ENCODE data around the gene VSIG10L2.
"Not testable (repeated sequence)": the region's sequence is repeated elsewhere in the genome, so short reads cannot be mapped to it uniquely, and the experiment has no call there.

VSIG10L2 gene

DNA sequence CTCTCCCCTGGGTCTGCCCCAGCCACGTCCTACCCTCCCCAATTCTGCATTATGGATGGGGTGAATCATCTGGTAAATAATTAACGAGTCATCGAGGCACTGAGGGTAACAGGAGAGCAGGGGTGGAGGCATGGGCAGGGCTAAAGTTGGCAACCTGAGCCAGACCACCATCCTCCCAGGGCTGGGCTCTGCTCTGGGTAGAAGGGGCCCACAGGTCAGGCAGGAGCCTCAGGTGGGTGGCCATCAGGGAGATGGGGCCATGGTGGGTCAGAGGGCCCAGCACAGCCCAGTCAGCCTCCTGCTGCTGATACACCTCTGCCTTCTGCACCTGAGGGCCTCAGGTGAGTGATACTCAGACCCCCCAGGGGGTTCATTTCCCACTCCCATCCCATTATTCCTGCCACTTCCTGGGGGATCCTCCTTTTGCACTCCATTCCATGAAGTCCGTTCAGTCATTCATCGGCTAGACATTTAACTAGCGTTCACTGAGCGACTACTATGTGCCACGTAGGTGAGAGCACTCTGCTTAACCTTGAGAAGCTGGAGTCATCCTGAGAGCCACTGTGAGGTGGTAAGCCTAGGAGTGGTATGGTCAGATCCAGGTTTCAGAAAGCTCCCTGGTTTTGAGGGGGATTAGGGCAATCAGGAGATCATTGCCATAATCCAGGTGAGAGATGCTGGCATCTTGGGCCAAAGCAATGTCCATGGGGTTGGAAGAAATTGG is at the start of gene VSIG10L2:
Gene VSIG10L2, plus strand, starts transcription at position 248 of the 724 bp plus-strand sequence. Its CDS starts 12 bp downstream, at position 260.
- DNase-seq (ENCODE audit: extremely low spot score, insufficient read length, low read depth) (no peak), FAIRE-seq (no peak)

DNA sequence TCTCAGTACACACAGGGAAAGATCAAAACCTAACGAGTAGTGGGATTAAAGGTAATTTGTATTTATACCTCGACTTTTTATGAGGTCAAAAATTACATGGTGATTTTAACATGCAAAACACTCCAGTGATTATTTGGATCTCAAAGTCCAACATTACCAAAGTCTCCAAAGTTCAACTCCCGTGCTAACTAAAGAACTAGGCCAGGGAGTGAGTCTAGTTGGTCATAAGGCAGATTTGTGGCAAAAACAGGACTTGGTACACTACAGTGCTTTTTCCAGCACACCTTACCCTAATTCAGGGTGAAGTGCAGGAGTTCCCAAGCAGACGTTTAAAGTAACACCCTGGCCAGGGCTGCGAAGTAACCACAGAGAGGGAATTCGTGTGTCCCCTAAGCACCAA is 44.0 kb upstream of the VSIG10L2 start:
- FAIRE-seq (no peak), DNase-seq (ENCODE audit: extremely low spot score, insufficient read length, low read depth) (no peak)

DNA sequence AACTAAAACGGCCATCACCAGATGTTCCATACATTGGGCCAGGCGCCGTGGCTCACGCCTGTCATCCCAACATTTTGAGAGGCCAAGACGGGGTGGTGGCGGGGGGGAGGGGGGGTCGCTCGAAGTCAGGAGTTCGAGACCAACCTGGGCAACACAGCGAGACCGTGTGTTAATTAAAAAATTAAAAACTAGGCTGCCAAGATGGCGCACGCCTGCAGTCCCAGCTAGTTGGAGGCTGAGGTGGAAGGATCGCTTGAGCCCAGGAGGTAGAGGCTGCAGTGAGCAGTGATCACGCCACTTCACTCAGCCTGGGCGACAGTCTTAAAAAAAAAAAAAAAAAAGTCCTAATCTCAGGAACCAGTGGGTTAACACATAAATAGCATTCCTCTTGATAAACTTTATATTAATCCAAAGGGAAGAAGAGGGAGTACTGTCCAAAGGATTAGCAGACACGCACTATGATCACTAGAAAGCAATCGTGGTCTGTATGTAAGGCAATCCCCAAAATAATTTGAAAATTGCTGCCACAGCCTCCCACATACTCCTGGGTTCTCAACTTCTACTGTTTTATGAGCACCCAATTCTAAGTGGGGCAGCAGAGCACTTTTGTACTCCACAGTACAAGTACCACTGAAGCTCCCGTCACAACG is 43.4 kb upstream of the VSIG10L2 start:
- FAIRE-seq (no peak), DNase-seq (ENCODE audit: extremely low spot score, insufficient read length, low read depth) (no peak)

DNA sequence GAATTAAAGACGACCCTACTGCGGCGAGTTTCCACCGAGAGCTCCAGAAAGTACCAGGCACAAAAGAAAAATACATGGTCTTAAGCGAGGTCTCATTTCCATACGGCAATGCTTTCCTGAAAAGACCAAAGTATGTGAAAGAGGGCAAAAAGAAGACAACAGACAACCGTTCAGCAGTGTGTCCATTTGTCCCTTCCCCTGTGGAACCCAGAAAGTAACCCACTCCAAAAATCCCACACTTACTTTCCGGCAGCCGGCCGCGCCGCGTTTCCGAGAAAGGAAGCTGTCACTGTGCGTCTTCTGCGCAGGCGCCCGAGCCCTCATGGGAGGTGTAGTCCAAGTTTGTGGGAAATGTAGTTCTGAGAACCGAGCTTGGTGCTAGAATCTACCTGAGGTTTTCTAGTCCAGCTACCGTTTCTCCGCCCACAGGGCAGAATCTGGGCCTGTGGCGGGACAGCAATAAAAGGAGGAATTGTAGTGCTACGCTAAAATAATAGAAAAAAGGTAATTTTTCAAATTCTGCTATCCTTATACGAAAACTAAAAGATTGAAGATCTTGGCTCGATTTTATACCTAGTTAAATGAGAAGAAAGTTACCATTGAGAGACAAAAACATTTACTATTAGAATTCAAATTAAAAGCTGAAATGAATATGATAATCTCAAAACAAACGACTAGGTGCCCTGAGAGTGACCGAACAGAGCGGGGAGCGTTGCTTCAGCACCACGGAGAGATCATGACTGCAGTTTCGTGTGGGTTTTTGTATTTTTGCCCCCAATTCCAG is 42.7 kb upstream of the VSIG10L2 start, which contains the start of gene PUS3:
Gene PUS3, minus strand, starts transcription at position 280 of the 784 bp plus-strand sequence. CDS start 6,922 bp downstream, outside the sequence.
- peak; percentile 97 for FAIRE-seq

DNA sequence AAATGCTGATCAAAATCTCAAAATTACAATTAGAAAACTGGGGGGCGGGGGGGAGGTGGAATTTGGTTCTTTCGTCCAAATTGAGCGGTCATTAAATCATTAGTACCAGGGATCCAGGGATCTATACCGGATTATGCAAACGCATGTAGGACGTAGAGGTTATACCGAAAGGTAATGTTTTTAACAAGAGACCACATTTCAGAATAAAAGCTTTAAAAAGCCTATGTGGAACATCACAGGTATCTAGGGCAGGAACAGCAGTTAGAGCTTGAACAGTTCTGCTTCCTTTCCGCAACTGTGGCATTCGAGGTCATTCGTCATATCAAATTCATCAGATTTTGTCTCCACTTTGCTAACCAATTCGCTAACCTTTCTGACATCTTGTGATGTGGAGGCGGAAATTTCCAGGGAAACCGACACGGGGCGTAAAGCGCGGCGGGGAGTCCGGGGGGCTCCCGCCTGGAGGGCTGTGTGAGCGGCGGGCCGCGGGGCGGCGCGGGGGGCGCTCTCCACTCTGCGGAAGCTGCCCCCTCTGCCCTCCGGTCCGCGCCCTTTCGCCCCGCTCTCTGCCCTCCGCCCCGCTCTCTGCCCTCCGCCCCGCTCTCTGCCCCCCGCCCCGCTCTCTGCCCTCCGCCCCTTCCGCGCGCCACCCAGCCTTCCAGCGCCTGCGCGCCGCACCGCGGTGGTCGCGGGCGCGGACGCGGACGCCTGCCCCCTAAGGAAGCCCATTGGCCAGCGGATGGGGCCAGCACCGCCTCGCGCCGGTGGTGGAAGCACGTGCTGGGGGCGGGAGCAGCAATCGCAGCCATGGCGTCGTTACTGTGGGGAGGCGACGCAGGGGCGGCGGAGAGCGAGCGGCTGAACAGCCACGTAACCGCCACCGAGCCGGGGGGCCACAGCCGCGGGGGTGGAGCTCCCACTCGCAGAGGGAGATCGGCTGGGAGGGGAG is 41.9 kb upstream of the VSIG10L2 start, which contains the start of gene DDX25:
Gene DDX25, plus strand, starts transcription at position 798 of the 949 bp plus-strand sequence. Its CDS starts 10 bp downstream, at position 808.
- DNase-seq (ENCODE audit: extremely low spot score, insufficient read length, low read depth), result no peak
- FAIRE-seq, result no peak

More for the DNA sequence above, 42.7 kb upstream of the VSIG10L2 start, which contains the start of gene PUS3:
- DNase-seq (ENCODE audit: extremely low spot score, insufficient read length, low read depth), result peak; percentile 77

DNA sequence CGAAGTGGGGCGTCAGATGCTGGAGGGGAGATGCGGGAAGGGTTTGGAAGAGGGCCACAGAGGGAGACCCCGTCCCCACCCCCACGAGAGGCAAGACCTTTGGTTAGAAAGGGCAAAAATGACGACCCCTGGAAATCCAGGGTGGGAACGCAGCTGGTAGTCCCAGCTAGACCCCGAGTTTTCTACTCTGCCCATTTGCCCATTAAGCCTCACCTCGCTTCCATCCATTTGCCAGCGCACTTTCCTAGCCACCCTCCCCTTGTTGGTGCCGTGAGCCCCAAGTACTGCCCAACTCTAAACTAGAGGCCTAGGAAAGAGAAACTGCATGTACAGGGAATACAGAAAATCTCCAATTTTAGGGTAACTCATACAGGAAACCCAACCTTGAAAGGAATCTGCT is 41.2 kb upstream of the VSIG10L2 start:
- no peak for DNase-seq (ENCODE audit: extremely low spot score, insufficient read length, low read depth)
- no peak for FAIRE-seq

DNA sequence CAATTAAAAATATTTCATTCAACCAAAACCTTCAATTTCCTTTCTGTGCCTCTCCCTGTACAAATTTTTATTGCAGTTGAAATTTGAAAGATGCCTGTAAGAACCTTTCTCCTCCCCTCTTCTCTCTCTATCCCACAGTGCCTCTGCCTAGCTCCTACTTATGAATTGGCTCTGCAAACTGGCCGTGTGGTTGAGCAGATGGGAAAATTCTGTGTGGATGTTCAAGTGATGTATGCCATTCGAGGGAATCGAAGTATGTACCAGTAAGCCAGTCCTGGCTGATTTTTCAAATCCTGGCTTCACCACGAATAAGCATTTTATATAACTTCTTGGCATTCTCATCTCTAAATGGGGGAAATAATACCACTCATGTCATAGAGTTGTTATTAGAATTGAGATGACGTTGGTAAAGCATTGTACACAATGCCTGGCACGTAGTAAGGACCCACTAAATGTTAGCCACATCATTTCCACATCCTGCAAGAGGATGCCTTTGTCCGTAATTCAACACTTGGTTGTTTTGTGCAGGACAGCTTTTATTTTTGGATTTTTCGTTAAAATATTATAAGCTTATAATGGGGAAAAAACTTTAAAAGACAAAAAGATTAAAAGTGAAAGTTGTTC is 35.5 kb upstream of the VSIG10L2 start:
- FAIRE-seq, result no peak
- no peak for DNase-seq (ENCODE audit: extremely low spot score, insufficient read length, low read depth)

DNA sequence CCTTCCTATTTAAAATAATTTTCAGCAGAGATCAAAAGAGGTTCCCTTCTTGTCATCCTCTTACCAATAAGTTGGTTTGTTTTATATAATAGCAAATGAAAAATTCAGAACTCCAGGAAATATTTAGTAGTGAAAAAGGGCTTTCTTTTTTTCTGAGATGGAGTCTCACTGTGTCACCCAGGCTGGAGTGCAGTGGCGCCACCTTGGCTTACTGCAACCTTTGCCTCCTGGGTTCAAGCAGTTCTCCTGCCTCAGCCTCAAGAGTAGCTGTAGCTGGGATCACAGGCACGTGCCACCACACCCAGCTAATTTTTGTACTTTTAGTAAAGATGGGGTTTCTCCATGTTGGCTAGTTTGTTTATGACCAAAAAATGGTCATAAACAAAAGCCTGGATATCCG is 31.2 kb upstream of the VSIG10L2 start:
- not testable (repeated sequence) for FAIRE-seq; DNase-seq (ENCODE audit: extremely low spot score, insufficient read length, low read depth)

DNA sequence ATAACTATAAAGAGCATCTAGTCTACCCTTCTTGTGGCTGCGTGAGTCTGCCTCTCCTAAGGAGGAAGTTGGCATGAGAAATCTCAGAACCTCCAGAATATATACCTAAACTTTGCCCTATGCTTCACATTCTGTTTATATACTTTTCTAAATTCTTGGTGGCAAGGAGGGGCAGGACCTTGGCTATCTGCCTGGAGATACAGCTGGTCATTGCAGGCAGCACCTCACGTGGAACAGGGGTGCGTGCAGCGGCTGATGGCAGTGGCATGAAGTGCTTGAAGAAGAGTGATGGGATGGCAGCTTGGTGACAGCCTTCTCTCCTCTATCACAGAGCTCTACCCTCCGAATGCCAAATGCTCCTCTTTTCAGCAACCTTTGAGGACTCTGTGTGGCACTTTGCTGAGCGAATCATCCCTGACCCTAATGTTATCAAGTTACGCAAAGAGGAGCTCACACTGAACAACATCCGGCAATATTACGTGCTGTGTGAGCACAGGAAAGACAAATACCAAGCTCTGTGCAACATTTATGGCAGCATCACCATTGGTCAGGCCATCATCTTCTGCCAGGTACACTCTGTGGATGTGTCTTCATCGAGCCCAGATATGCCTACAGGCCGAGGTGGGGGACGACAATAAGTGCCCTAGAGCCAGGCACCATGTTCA is 29.0 kb upstream of the VSIG10L2 start:
- DNase-seq (ENCODE audit: extremely low spot score, insufficient read length, low read depth) (no peak), FAIRE-seq (no peak)

DNA sequence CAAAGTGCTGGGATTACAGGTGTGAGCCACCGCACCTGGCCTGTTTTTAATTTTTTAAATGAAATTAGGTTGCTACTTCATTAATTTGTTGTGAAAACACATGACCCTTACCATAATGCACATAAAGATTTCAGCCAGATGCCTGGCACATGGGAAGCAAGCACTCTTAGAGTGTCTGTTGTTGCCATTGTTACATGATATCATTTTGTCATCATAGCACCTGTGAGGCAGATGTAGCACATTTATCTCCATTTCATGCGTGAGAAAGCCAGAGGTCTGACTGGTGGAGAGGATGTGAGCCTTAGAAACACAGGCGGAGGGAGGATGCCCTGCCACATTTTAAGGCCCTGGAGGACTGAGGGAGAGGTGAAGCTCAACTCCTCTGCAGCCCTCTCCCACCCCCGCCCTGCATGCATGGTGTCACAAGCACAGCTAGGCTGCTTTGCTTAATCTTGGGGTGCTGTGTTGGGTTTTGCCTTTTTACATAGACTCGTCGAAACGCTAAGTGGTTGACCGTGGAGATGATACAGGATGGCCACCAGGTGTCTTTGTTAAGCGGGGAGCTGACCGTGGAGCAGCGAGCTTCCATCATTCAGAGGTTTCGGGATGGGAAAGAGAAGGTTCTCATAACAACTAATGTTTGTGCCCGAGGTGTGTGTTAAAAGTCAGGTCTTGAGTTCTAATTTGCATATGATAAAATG is 27.6 kb upstream of the VSIG10L2 start:
- DNase-seq (ENCODE audit: extremely low spot score, insufficient read length, low read depth) (no peak), FAIRE-seq (no peak)

DNA sequence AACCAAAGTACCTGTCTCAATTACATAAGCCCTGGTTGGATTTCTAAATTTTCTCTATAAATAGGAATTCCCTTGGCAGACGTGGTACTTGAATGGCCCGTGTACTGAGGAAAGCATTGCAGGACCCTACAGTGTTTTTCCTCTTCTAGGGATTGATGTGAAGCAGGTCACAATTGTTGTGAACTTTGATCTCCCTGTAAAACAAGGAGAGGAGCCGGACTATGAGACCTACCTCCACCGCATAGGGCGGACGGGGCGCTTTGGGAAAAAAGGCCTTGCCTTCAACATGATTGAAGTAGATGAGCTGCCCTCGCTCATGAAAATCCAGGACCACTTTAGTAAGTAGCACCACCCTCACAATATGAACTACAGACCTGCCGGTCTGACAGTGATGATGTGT is 24.8 kb upstream of the VSIG10L2 start:
- FAIRE-seq, result no peak
- DNase-seq (ENCODE audit: extremely low spot score, insufficient read length, low read depth), result no peak

DNA sequence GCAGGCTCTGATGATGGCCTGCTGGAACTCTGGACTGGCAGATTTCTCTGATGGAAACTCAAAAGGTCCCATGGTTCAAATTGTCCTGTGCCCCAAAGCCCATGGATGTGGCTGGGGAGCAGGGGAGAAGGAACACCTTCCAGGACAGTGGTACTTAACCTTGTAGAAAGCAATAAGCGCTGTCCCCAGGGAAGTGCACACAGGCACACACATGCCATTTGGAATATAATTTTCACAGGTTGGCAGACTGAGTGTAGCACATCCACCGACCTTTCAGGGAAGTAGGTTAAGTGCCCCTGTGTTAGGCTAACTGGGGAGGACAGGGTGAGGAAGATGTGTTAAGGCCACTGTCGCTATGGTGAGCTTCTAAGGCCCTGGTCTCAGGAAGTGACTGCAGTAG is 23.7 kb upstream of the VSIG10L2 start:
- FAIRE-seq (no peak), DNase-seq (ENCODE audit: extremely low spot score, insufficient read length, low read depth) (no peak)

DNA sequence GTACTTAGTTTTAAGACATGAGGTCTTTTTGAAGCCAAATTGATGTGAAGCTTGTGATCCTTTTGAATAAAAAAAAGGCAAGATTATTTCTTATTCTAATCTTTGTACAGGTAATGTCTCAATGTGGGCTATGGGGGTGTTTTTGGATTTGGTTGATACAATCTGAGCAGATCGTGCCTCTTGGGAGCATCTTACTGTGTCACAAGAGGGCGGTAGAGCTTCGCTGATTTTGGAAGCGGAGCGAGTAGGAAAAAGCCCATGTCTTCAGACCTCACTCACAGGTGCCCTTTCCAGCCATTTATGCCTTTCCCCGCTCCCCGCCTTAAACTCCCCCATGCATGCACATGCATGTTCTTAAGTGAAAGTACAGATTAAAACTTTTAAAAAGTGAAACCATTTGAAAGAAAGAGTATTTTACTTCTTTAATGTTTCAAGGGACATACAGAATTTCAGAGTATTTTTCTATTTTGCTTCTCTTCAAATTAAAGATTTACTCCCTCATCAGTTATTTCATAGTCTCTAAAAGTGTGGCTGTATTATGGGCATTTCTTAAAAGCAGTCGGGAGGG is 22.7 kb upstream of the VSIG10L2 start:
- FAIRE-seq (peak; percentile 83), DNase-seq (ENCODE audit: extremely low spot score, insufficient read length, low read depth) (peak; percentile 54)

DNA sequence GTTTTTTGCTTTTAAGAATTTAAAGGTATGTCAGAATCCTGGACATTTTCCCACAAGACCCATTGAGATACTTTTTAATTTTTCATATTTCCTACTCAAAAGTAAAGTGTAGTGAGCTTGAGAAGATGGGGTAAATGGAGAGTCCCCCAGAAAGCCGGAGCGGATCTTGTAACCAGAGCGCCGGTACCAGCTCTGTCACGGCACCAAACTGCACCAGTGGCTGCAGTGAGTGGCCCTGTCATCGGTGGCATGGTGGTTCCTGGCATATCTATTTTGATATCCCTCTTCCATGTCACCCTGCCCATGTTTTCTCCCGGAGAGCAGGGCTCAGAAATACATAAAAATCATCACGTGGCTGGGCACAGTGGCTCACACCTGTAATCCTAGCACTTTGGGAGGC is 22.2 kb upstream of the VSIG10L2 start:
- FAIRE-seq (no peak), DNase-seq (ENCODE audit: extremely low spot score, insufficient read length, low read depth) (no peak)

DNA sequence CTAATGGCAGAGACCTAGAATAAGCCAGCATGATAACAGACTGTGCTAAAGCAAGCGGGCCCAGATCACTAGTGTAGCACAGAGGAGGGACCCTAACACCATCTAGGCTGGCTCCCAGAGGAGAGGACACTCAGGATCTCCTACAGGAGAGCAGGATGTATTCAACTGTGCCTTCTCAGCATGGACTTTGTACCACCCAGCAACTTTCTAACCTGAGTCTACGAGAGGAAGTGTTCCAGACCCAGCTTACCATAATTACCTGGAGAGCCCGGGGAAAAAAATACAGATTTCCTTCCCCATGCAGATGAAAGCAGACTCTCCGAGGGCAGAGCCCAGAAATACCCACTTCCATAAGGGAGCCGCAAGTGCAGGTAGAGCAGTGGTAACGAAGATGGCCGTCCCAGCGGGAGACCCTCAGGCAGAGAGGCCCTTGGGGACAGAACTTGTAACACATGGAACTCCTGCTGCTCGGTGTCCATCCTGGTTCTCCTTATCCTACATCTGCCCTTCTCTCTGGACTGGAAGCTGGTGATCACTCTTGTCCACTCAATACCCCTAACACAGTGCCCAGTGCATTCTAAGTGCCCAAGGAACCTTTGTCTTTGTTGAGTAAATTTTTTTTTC is 21.3 kb upstream of the VSIG10L2 start:
- DNase-seq (ENCODE audit: extremely low spot score, insufficient read length, low read depth) (no peak), FAIRE-seq (no peak)

DNA sequence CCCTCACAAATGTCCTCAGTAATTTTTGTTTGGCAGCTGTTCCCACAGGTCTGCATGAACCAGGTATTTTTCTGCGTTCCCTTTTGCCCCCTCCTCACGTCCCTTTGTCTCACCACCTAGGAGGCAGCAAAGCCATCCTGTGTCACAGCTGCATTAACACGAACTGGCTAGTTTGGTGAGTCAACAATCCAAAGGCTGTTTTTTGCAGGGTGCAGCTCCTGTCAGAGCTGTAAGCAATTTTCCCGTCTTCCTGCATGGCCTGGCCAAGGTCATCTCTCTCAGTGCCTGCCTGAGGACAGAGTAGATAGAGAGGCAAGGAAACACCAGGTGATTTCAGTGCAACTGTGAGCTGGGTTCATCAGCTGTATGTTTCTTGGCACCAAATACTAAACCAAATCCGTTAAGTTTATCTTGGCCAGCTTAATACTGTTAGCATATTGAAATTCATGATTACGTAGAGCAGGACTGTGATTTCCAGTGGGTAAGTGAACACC is 20.6 kb upstream of the VSIG10L2 start:
- no peak for FAIRE-seq
- DNase-seq (ENCODE audit: extremely low spot score, insufficient read length, low read depth), result no peak

DNA sequence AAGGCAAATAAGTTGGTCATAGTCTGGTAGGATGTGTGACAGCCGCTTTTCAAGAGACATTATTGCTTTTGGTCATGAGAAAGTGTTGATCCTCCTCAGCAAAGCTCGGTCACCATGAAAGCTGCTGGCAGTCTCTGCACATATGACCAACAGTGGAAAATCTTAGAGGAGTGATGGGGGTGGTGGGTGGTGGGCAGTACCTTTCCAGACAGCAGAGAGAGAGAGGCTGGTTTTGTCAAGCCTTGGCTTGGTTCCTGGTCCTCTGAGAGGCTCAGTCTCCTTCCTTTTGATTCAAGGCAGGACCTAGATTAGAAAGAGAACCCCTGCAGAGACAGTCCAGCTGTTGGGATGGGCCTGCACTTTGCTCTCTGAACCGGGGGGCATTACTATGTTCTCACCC is 20.0 kb upstream of the VSIG10L2 start:
- DNase-seq (ENCODE audit: extremely low spot score, insufficient read length, low read depth) (no peak), FAIRE-seq (no peak)
